Measurements from ENCODE around the gene HDAC1. TPM values are rescaled to one million over a fixed set of nuclear protein-coding genes. Genes with fewer than 3 reads are reported as not detected.
"Not testable (repeated sequence)": the region's sequence is repeated elsewhere in the genome, so short reads cannot be mapped to it uniquely, and the experiment has no call there.

HDAC1 gene
- total and polyA plus RNA-seq, 4 donors, result 32.1 to 58.1 (median 45.2) TPM

GRCh38 chr1:32291145-32291707 lies 657 bp upstream of the HDAC1 start (continued):
- TF ChIP-seq ZBTB33 (IDR thresholded peaks at IDR 0.05) (no peak), FOXA2 (IDR thresholded peaks at IDR 0.05) (no peak)

GRCh38 chr1:32298211-32298610 lies 6.3 kb downstream of the HDAC1 start:
- H3K36me3 ChIP-seq (ENCODE audit: control insufficient read depth in 4 of 4, insufficient read depth in 3 of 4, low read depth in 1 of 4, low read length in 3 of 4); H3K9ac ChIP-seq (ENCODE audit: low read depth in 1 of 2, low read length in 2 of 2); H3K27me3 ChIP-seq (ENCODE audit: control insufficient read depth in 4 of 4, insufficient read depth in 4 of 4, low read length in 3 of 4); H3K4me3 ChIP-seq (ENCODE audit: low read depth in 1 of 3, low read length in 3 of 3); H3K27ac ChIP-seq (ENCODE audit: low read depth in 1 of 2, low read length in 2 of 2); H3K9me3 ChIP-seq (ENCODE audit: control insufficient read depth in 4 of 4, low read length in 3 of 4); H3K4me1 ChIP-seq (ENCODE audit: control insufficient read depth in 4 of 4, insufficient read depth in 4 of 4, low read length in 3 of 4); DNase-seq (ENCODE audit: low spot score): not testable (repeated sequence)
- 98% methylated on average over 16 of the region's 16 CpGs for WGBS

- Histone ChIP-seq H3K36me3 (ENCODE audit: control insufficient read depth in 4 of 4, insufficient read depth in 3 of 4, low read depth in 1 of 4, low read length in 3 of 4) (peaks cover 2 to 14% (median 8%) of the 10 kb centered on the region in 4 donors), H3K4me3 (ENCODE audit: low read depth in 1 of 3, low read length in 3 of 3) (no peak overlapping the region), H3K9me3 (ENCODE audit: control insufficient read depth in 4 of 4, low read length in 3 of 4) (no peaks in the 10 kb centered on the region), H3K27ac (ENCODE audit: low read depth in 1 of 2, low read length in 2 of 2) (no peak overlapping the region), H3K9ac (ENCODE audit: low read depth in 1 of 2, low read length in 2 of 2) (no peak overlapping the region), H3K27me3 (ENCODE audit: control insufficient read depth in 4 of 4, insufficient read depth in 4 of 4, low read length in 3 of 4) (no peaks in the 10 kb centered on the region), H3K4me1 (ENCODE audit: control insufficient read depth in 4 of 4, insufficient read depth in 4 of 4, low read length in 3 of 4) (peaks cover 0 to 3% (median 1%) of the 10 kb centered on the region in 4 donors)
- no peak for DNase-seq (ENCODE audit: low spot score)
- TF ChIP-seq RXRA (IDR thresholded peaks at IDR 0.05) (no peak), REST (IDR thresholded peaks at IDR 0.05) (no peak), HNF4G (IDR thresholded peaks at IDR 0.05) (no peak), NR2F2 (IDR thresholded peaks at IDR 0.05) (no peak), FOXA2 (IDR thresholded peaks at IDR 0.05) (no peak), JUND (IDR thresholded peaks at IDR 0.05) (no peak), ZBTB33 (IDR thresholded peaks at IDR 0.05) (no peak), HNF4A (conservative IDR thresholded peaks at IDR 0.05) (no peak), FOXA1 (IDR thresholded peaks at IDR 0.05) (no peak), CTCF (IDR thresholded peaks at IDR 0.05; ENCODE audit: low read depth, low read length, missing input control) (no peak), GABPA (IDR thresholded peaks at IDR 0.05 in 1 of 2, conservative IDR thresholded peaks at IDR 0.05 in 1 of 2) (no peak)
Measured at GRCh38 chr1:32299327-32299726, 7.4 kb downstream of the HDAC1 start.

Data from liver (tissue), 9 donors.